IMR-90 (cell line): ENCODE measurements around the gene TFB2M. TPM values are rescaled to one million over a fixed set of nuclear protein-coding genes. Genes with fewer than 3 reads are reported as not detected.

Experiments used
- ATAC-seq: fragments of 200-7000 bp; cut with Tn5 transposase; 2 replicates; pipeline ENCODE4 v1.9.1; 2020; ENCODE audit warnings: low read depth, mild to moderate bottlenecking, moderate library complexity
- BruUV-seq: library from RNA; stranded (reverse); fragments of 400-500 nt; replicated peaks from 2 replicates; lab custom pipeline; 2021; lab: Mats Ljungman, UMichigan
- CTCF ChIA-PET: fragments of 300-600 bp; formaldehyde crosslinking; extraction: SDS; loops from one replicate; lab custom pipeline; 2021; ENCODE audit warnings: antibody characterized with exemption; lab: Yijun Ruan, JAX
- POLR2A ChIA-PET: fragments of 300-600 bp; sonication (Branson Sonifier 250); formaldehyde crosslinking; loops from one replicate; lab custom pipeline; 2022; ENCODE audit warnings: antibody characterized with exemption; ENCODE audit not compliant: unreplicated experiment; lab: Charles Lee
- DNase-seq: peaks from one replicate; pipeline ENCODE4 v3.0.0; 2013
- H2AFZ ChIP-seq: replicated peaks from 2 replicates; pipeline ENCODE3; 2013; ENCODE audit warnings: low read length, mild to moderate bottlenecking; ENCODE audit not compliant: poor library complexity
- H2AK5ac ChIP-seq: 2 replicates; pipeline ENCODE4 v1.6.1; 2013; ENCODE audit warnings: low read depth, low read length, inconsistent platforms
- H2AK9ac ChIP-seq: replicated peaks from 2 replicates; pipeline ENCODE3; 2013; ENCODE audit warnings: mild to moderate bottlenecking, low read depth, low read length, moderate library complexity; ENCODE audit not compliant: poor library complexity
- H2BK120ac ChIP-seq: 2 replicates; pipeline ENCODE4 v1.6.1; 2013; ENCODE audit warnings: low read depth, low read length, inconsistent platforms
- H2BK15ac ChIP-seq: 3 replicates; pipeline ENCODE4 v1.6.1; 2013; ENCODE audit warnings: low read depth, low read length, inconsistent platforms
- H2BK20ac ChIP-seq: 2 replicates; pipeline ENCODE4 v1.6.1; 2013; ENCODE audit warnings: low read depth, mild to moderate bottlenecking, inconsistent platforms, low read length, moderate library complexity
- H2BK5ac ChIP-seq: 2 replicates; pipeline ENCODE4 v1.6.1; 2013; ENCODE audit warnings: mild to moderate bottlenecking, low read depth, low read length, inconsistent platforms; ENCODE audit not compliant: poor library complexity, severe bottlenecking
- H3K14ac ChIP-seq: replicated peaks from 2 replicates; pipeline ENCODE4 v1.6.1; 2013; ENCODE audit warnings: low read depth, low read length, inconsistent platforms
- H3K18ac ChIP-seq: 2 replicates; pipeline ENCODE4 v1.6.1; 2013; ENCODE audit warnings: low read depth, low read length, control low read depth
- H3K23ac ChIP-seq: 2 replicates; pipeline ENCODE4 v1.6.1; 2013; ENCODE audit warnings: low read depth, low read length, inconsistent platforms
- H3K27ac ChIP-seq: 2 replicates; pipeline ENCODE4 v1.5.1; 2013; ENCODE audit warnings: mild to moderate bottlenecking, control low read depth, low read length; ENCODE audit not compliant: insufficient read depth
- H3K27me3 ChIP-seq: 2 replicates; pipeline ENCODE4 v1.6.1; 2013; ENCODE audit warnings: low read length; ENCODE audit not compliant: control insufficient read depth, insufficient read depth
- H3K36me3 ChIP-seq: 2 replicates; pipeline ENCODE4 v1.6.1; 2013; ENCODE audit warnings: low read length, mixed read lengths; ENCODE audit not compliant: control insufficient read depth, insufficient read depth
- H3K4ac ChIP-seq: 2 replicates; pipeline ENCODE4 v1.6.1; 2013; ENCODE audit warnings: low read depth, low read length, inconsistent platforms
- H3K4me1 ChIP-seq: 2 replicates; pipeline ENCODE4 v1.6.1; 2013; ENCODE audit warnings: low read length, mixed read lengths; ENCODE audit not compliant: control insufficient read depth, insufficient read depth
- H3K4me2 ChIP-seq: 2 replicates; pipeline ENCODE4 v1.6.1; 2013; ENCODE audit warnings: low read depth, mild to moderate bottlenecking, control low read depth, low read length, moderate library complexity
- H3K4me3 ChIP-seq: 2 replicates; pipeline ENCODE4 v1.5.1; 2013; ENCODE audit warnings: low read depth, mild to moderate bottlenecking, control low read depth, low read length, moderate library complexity; ENCODE audit not compliant: insufficient read depth
- H3K56ac ChIP-seq: 2 replicates; pipeline ENCODE4 v1.6.1; 2013; ENCODE audit warnings: low read length, inconsistent platforms; ENCODE audit not compliant: insufficient read depth; ENCODE audit errors: extremely low read depth
- H3K79me1 ChIP-seq, 2 experiments: 2 replicates each; pipeline ENCODE4 v1.6.1; 2013; ENCODE audit warnings: low read length in 2 of 2, inconsistent platforms in 1 of 2, low read depth in 1 of 2
- H3K9ac ChIP-seq: 2 replicates; pipeline ENCODE4 v1.6.1; 2013; ENCODE audit warnings: low read depth, low read length, control low read depth
- H3K9me1 ChIP-seq: 2 replicates; pipeline ENCODE4 v1.6.1; 2013; ENCODE audit warnings: low read length, inconsistent platforms; ENCODE audit not compliant: insufficient read depth
- H3K9me3 ChIP-seq: 2 replicates; pipeline ENCODE4 v1.6.1; 2013; ENCODE audit warnings: low read length; ENCODE audit not compliant: control insufficient read depth, insufficient read depth
- H4K20me1 ChIP-seq: 2 replicates; pipeline ENCODE4 v1.6.1; 2013; ENCODE audit warnings: low read length, inconsistent platforms; ENCODE audit not compliant: insufficient read depth
- H4K5ac ChIP-seq: 2 replicates; pipeline ENCODE4 v1.6.1; 2013; ENCODE audit warnings: mild to moderate bottlenecking, low read depth, low read length, control low read depth
- H4K8ac ChIP-seq, 2 experiments: 2 replicates each; pipeline ENCODE4 v1.6.1; 2013; ENCODE audit warnings: low read depth in 2 of 2, low read length in 2 of 2, control low read depth in 1 of 2, inconsistent platforms in 1 of 2
- H4K91ac ChIP-seq: 2 replicates; pipeline ENCODE4 v1.6.1; 2013; ENCODE audit warnings: low read depth, low read length, inconsistent platforms; ENCODE audit not compliant: insufficient read depth
- CEBPB ChIP-seq: IDR thresholded peaks from 2 replicates; pipeline ENCODE4 v1.6.1; 2012; ENCODE audit warnings: low read depth, low read length, improper control_type of control experiment
- MAFK ChIP-seq: IDR thresholded peaks from 2 replicates; pipeline ENCODE4 v1.6.1; 2012; ENCODE audit warnings: low read depth, low read length, improper control_type of control experiment
- MAZ ChIP-seq: IDR thresholded peaks from 2 replicates; pipeline ENCODE4 v1.6.1; 2012; ENCODE audit warnings: low read depth, mild to moderate bottlenecking, low read length, improper control_type of control experiment, moderate library complexity, borderline replicate concordance
- MXI1 ChIP-seq: IDR thresholded peaks from 2 replicates; pipeline ENCODE4 v1.6.1; 2012; ENCODE audit warnings: low read depth, mild to moderate bottlenecking, low read length, moderate library complexity, borderline replicate concordance
- RFX5 ChIP-seq: IDR thresholded peaks from 2 replicates; pipeline ENCODE4 v1.8.0; 2012; ENCODE audit warnings: low read depth, mild to moderate bottlenecking, low read length, moderate library complexity
- WGBS, 2 experiments: methylation state at CpG; one replicate each; pipeline versions ENCODE4 v1.1.5 to v1.1.7; 2013; ENCODE audit warnings: missing lambda C conversion rate in 2 of 2; ENCODE audit not compliant: insufficient read length in 1 of 2; ENCODE audit errors: extremely low coverage in 2 of 2; 5-methylcytosine and 5-hydroxymethylcytosine counted together
- dilution Hi-C: fragments of 300-500 bp; cut with HindIII; formaldehyde crosslinking; loops from one replicate; pipeline ENCODE4 v1.14.3; 2018; ENCODE audit warnings: low sequenced_read_pairs; ENCODE audit not compliant: unreplicated experiment
- in situ Hi-C: fragments of 300-500 bp; cut with MboI; formaldehyde crosslinking; loops from 3 replicates; pipeline ENCODE4 v1.14.3; 2019; ENCODE audit warnings: low sequenced_read_pairs, inconsistent platforms, mixed read lengths
- intact Hi-C: fragments of 100-400 bp; cut with micrococcal nuclease; formaldehyde crosslinking; loops from 2 replicates; pipeline ENCODE4 v1.10.0; 2022
- polyA plus RNA-seq, 3 experiments: library from polyadenylated mRNA; depleted of rRNA; stranded (reverse); fragments of >200 nt; gene quantifications; 2 replicates each; pipeline ENCODE4 v1.2.3, GENCODE V29; 2012; ENCODE audit warnings: low replicate concordance in 1 of 3
- total RNA-seq: library from RNA; depleted of rRNA; stranded (reverse); fragments of >200 nt; gene quantifications from 2 replicates; pipeline ENCODE4 v1.2.3, GENCODE V29; 2012
- TF ChIP-seq, protein P1 (sequence below): fragments of 150-350 bp; IDR thresholded peaks from 2 replicates; pipeline ENCODE4 v1.6.1; 2016; ENCODE audit warnings: low read depth, mild to moderate bottlenecking, low read length, moderate library complexity, borderline replicate concordance

Gene TFB2M
- total and polyA plus RNA-seq, 2 of the 4 experiments (the other 2 are of a cell fraction): 13.3 to 15.7 TPM

DNA sequence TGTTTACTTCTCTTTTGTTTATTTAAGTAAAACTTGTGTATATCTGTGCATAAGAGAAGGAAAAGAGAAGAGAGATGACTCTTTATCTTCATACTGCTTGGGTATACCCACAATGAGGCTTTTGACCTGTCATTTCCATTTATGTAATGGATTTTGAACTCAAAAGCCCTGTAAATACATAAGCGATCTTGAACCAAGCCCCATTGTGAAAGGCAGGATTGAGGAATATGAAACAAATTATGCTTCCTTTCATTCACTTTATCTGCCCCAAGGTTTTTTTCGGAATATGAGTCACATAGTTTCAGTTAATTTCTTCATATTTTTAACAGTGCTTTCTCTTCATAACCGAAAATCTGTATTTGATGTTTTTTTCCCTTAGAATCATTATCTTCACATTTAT lies 21.5 kb upstream of the TFB2M start:
- Histone ChIP-seq H3K4me2 (peak overlapping the region; percentile 81; the same call in 1 of the 2 replicates), H3K9me3 (peaks cover 2% of the 10 kb centered on the region; the same call in 1 of the 2 replicates), H2BK15ac (peak overlapping the region; percentile 38; the same call in 1 of the 3 replicates), H2BK20ac (peak overlapping the region; percentile 61; the same call in 1 of the 2 replicates), H2BK120ac (peak overlapping the region; percentile 90), H4K91ac (no peak overlapping the region), H3K14ac (no peak overlapping the region; the same call in 1 of the 2 replicates), H4K5ac (peak overlapping the region; percentile 38; the same call in 1 of the 2 replicates), H3K18ac (peak overlapping the region; percentile 74), H3K9me1 (peaks cover 18% of the 10 kb centered on the region), H3K4me1 (peaks cover 18% of the 10 kb centered on the region), H3K4ac (peak overlapping the region; percentile 70; the same call in 1 of the 2 replicates), H2BK5ac (peak overlapping the region; percentile 91), H4K8ac (peak overlapping the region in 1 of 2 experiments; percentile 25; a peak in 1 of 4 replicates), H3K27ac (peak overlapping the region; percentile 6; the same call in 1 of the 2 replicates), H2AK5ac (no peak overlapping the region), H3K4me3 (peak overlapping the region; percentile 12; the same call in 1 of the 2 replicates), H3K23ac (peak overlapping the region; percentile 73; the same call in 1 of the 2 replicates), H2AK9ac (no peak overlapping the region), H3K9ac (no peak overlapping the region), H3K56ac (0 out of 2 replicates have a peak overlapping the region, but pooled peaks have one; percentile 20), H2AFZ (no peak overlapping the region), H4K20me1 (no peaks in the 10 kb centered on the region), H3K36me3 (peaks cover 8% of the 10 kb centered on the region), H3K79me1 (peaks cover 22 to 59% of the 10 kb centered on the region in 2 experiments), H3K27me3 (no peaks in the 10 kb centered on the region)
- BruUV-seq: no TSS peak
- peak; percentile 74 for ATAC-seq
- DNase-seq: peak; percentile 72
- intact Hi-C loops: no loop called here
- TF ChIP-seq MAZ: no peak
- peak; percentile 54; the same call in 1 of the 2 replicates for TF ChIP-seq CEBPB
- TF ChIP-seq MXI1: no peak
- no peak for TF ChIP-seq MAFK
- TF ChIP-seq, protein P1, sequence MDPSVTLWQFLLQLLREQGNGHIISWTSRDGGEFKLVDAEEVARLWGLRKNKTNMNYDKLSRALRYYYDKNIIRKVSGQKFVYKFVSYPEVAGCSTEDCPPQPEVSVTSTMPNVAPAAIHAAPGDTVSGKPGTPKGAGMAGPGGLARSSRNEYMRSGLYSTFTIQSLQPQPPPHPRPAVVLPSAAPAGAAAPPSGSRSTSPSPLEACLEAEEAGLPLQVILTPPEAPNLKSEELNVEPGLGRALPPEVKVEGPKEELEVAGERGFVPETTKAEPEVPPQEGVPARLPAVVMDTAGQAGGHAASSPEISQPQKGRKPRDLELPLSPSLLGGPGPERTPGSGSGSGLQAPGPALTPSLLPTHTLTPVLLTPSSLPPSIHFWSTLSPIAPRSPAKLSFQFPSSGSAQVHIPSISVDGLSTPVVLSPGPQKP: no peak
- no peak for TF ChIP-seq RFX5
- WGBS, 2 experiments: no CpG with 5 or more reads among the region's 3 CpGs
- POLR2A ChIA-PET: no interaction called here
- CTCF ChIA-PET: no interaction called here
- in situ Hi-C loops: no loop called here
- dilution Hi-C loops: no loop called here
